SHP77 treated with DMSO at 0.1 percent for 48 hours (cell line): Measurements from ENCODE around the gene EIF3K.
"Not testable (repeated sequence)": the region's sequence is repeated elsewhere in the genome, so short reads cannot be mapped to it uniquely, and the experiment has no call there.

ENCODE experiments used
- DNase-seq: peaks from one replicate; lab custom pipeline; 2025; lab: John Stamatoyannopoulos, UW

The EIF3K gene

GRCh38 chr19:38617764-38618589, 1.0 kb upstream of the EIF3K start, which contains the start of gene MAP4K1:
Gene MAP4K1 (minus strand): TSS chr19:38617953. CDS start chr19:38617895, 58 bp downstream.
- no peak for DNase-seq

DNA sequence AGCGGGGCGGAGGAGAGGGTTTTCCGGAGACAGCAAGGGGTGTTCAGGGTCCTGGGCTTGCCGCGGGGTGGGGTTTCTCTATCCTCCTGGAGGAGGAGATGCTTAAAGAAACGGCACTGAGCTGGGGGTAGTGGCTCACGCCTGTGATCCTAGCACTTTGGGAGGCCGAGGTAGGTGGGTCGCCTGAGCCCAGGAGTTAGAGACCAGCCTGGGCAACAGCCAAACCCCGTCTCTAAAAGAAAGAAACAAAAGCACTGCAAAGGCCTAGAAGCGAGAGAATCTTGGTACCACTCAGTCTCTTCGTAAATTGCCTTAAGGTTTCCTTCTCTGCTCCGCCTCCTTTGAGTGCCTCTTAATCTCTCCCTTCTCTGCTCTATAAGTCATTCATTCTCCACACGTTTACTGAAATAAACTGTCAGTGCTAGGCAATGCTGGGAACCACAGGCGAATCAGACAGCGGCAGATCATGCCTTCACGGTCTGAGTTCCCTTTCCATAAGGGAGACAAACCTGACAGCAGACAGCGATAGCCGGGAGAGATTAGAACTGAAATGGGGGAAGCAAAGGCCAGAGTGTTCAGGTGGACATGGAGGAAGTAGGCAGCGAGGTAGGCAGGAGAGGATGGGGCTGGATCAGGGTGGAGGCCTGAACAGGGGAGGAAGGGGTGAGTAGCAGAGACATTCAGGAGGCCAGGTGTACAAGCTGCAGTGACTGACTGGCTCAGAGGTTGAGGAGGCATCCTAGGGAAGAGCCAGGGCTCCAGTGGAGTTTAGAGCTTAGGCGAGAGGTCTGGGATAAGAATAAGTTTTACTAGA, 580 bp downstream of the EIF3K start:
- no peak for DNase-seq

- no peak for DNase-seq
Observed at GRCh38 chr19:38624822-38625221, 5.8 kb downstream of the EIF3K start.

- no peak for DNase-seq
Observed at GRCh38 chr19:38626401-38626800, 7.4 kb downstream of the EIF3K start.

- DNase-seq: no peak
Observed at GRCh38 chr19:38629568-38629967, 10.6 kb downstream of the EIF3K start.

DNA sequence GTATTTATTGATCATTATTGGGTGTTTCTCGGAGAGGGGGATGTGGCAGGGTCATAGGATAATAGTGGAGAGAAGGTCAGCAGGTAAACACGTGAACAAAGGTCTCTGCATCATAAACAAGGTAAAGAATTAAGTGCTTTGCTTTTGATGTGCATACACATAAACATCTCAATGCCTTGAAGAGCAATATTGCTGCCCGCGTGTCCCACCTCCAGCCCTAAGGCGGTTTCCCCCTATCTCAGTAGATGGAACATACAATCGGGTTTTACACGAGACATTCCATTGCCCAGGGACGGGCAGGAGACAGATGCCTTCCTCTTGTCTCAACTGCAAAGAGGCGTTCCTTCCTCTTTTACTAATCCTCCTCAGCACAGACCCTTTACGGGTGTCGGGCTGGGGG, 12.3 kb downstream of the EIF3K start:
- DNase-seq: not testable (repeated sequence)

DNA sequence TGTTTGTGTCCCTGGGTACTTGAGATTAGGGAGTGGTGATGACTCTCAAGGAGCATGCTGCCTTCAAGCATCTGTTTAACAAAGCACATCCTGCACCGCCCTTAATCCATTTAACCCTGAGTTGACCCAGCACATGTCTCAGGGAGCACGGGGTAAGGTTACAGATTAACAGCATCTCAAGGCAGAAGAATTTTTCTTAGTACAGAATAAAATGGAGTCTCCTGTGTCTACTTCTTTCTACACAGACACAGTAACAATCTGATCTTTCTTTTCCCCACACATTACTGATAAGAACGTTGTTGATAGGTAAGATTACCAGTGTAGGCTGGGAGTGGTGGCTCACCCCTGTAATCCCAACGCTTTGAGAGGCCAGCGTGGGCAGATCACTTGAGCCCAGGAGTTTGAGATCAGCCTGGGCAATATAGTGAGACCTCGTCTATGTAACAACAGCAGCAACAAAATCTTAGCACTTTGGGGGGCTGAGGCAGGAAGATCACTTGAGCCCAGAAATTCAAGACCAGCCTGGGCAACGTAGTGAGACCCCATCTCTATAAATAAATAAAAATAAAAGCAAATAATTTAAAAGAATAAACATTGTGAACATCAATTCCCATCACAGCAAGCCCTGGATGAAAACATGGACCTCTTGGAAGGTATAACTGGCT, 13.0 kb downstream of the EIF3K start:
- not testable (repeated sequence) for DNase-seq

DNA sequence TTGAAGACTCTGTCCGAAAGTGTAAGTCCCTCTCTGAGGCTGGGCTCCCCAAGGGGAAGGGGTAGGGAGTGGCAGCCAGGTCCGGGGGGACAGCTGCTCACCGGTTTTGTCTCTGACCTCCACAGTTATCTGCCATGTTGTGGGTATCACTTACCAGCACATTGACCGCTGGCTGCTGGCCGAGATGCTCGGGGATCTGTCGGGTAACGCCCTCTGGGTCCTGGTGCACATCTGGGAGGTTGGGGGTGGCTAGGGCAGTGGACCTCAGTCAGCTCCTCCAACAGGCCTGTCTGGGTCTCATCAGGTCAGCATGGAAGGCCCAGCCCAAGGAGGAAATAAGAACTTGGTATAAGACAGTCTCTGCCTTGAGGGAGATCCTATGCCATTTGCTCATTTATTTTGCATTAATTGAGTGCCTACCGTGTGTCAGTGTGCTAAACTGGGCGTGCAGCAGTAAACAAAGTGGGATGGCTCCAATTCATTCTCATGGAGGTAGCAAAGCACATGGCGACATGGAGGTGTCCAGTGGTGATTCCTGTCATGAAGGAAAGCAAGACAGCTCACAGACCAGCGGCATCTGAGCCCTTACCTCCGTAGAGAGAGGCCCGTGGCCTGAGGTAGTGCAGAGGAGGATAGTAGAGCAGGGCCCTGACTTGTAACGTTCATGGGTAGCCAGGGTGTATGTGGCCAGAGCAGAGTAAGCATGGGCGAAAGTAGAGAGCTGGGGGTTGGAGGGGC, 13.7 kb downstream of the EIF3K start:
- DNase-seq: no peak

GRCh38 chr19:38634757-38635482, 15.9 kb downstream of the EIF3K start:
- no peak for DNase-seq

GRCh38 chr19:38635483-38636399, 16.8 kb downstream of the EIF3K start:
- DNase-seq: no peak

GRCh38 chr19:38638461-38638860, 19.5 kb downstream of the EIF3K start:
- DNase-seq: no peak

- DNase-seq: no peak
Observed at GRCh38 chr19:38639679-38640078, 20.7 kb downstream of the EIF3K start.

GRCh38 chr19:38640368-38640767, 21.4 kb downstream of the EIF3K start:
- no peak for DNase-seq

DNA sequence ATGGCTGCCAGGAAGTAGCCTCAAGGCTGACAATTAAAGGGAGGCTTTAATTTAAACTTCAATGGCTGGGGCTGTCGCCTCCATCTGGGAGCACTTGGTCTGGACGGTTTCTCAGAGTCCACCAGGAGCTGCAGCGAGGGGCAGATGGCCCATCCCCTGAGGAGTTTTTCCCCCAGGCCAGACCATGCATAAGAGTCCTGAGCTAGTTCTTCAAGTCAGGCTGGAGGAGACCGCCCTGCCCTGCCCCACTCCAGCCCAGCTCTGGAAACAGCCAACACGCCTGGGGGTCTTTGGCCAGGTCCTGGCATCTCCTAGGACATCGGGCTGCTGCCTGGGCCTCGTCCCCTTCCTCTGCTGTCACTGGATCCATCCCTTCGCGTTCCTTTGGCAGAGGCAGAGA, 23.2 kb downstream of the EIF3K start:
- no peak for DNase-seq

DNA sequence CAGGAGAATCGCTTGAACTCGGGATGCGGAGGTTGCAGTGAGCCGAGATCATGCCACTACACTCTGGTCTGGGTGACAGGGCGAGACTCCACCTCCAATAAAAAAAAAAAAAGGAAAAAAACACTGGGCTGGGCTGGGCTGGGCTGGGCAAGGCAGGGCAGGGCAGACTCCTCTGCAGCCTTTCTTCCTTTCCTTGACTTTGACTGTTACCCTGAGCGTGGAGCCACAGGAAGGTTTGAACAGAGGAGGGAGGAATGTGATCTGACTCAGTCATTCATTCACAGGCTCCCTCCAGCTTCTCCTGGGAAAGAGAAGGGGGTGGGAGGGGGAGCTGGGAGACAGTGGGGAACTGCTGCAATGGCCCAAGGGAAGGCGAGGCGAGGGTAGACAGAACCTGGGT, 25.7 kb downstream of the EIF3K start:
- no peak for DNase-seq

DNA sequence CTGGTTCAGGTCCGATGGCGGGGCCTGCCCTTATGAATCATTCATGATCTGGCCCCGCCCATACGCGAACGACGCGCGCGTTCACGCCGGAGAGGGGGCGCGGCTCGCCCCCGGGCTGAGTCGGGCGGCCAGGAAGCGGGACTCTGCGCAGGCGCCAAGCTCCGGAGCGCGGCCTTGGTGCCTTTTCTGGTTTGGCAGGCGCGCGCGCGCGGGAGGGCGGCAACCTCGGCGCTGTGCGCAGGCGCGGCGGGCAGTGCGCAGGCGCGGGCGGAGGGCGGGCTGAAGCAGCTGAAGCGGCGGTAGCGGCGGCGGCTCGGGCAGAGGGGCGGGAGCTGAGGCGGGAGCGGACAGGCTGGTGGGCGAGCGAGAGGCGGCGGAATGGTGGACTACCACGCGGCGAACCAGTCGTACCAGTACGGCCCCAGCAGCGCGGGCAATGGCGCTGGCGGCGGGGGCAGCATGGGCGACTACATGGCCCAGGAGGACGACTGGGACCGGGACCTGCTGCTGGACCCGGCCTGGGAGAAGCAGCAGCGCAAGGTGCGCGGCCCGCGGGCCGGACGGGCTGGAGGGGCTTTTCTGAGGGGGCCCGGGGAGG, 28.5 kb downstream of the EIF3K start, which contains the start of gene ACTN4:
Gene ACTN4 (plus strand): TSS at position 282 of the 598 bp plus-strand sequence. CDS start 97 bp downstream, at position 379.
- DNase-seq: peak; percentile 97

DNA sequence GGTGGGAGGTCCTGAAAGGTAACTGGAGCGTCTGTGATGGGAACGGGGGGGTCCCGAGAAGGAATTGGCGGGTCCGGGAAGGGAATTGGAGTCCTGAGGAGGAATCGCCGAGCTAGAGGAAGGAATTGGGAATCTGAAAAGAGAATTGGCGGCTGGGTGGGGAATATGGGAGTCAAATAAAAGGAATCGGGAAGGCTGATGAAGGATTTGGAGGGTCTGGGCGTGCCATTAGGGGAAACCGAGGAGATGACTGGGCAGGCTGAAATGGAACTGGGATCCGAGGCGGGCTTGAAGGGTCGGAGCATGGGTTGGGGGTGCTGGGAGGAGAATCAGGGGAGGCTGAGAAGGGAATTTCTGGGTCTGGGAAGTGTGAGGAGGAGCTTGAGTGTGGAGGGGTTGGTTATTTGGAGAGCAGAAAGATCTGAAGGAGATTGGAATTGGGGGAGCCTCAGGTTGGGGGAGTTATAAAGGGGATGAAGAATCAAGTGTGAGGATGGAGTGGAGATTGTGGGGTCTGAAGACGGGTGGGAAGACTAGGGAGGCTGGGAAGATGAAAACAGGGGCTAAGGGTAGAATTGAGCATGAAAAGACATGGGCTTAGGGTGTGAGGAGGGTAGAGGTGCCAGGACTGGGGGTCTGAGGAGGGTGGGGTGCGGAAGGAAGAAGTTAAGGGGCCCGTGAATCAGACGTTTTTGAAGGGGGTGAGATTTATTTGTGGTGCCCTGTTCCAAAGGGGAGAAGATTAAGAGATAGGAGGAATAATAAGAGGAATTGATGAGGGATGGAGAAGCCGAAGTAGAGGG, 29.2 kb downstream of the EIF3K start:
- DNase-seq: no peak

GRCh38 chr19:38648769-38649304, 29.8 kb downstream of the EIF3K start:
- DNase-seq: no peak
